GM21528 (cell line): Measurements from ENCODE around the gene HES2.
"Not testable (repeated sequence)": the region's sequence is repeated elsewhere in the genome, so short reads cannot be mapped to it uniquely, and the experiment has no call there.

Experiments used
- ATAC-seq: cut with Tn5 transposase; IDR thresholded peaks from one replicate; pipeline ENCODE4 v1.9.1; 2021; ENCODE audit warnings: mild to moderate bottlenecking, moderate library complexity; ENCODE audit not compliant: unreplicated experiment, low FRiP score

HES2 gene

DNA sequence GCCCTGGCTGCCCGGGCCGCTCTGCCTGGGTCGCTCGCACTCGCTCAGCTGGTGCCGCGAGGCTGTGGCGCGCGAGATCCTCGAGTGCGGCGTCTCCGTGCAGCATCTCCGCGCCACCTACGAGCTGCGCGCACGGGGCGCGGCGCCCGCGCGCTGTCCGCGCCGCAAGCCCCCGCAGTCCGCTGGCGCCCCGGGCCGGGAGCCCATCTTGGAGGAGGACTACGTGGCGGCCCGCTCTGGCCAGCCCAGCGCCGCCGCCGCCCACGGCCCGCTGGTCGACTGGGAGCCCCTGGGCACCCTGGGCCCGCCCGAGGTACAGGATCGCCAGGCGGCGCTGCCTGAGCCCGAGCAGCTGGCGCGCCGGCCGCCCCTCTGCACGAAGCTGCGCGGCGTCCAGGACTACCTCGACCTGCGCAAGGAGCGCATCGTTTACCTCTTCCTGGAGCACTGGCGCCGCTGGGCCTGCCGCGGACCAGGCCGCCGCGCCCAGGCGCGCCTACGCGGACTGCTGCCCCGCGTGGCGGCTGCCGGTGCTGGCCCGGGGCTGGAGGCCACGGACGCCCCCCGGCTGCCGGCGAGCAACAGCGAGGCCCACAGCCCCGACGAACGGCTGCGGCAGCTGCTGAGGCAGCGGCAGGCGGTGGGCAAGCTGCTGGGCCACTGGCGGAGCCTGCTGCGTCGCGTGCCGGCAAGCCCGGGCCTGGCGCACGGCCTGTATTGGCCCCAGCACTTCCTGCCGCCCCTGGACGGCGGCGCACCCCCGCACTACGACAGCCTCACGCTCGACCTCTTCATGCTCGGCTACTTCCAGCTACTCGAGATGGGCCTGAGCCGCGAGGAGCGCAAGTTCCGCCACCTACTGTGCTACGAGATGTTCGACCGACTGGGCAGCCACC is 35.4 kb upstream of the HES2 start:
- ATAC-seq: no peak

DNA sequence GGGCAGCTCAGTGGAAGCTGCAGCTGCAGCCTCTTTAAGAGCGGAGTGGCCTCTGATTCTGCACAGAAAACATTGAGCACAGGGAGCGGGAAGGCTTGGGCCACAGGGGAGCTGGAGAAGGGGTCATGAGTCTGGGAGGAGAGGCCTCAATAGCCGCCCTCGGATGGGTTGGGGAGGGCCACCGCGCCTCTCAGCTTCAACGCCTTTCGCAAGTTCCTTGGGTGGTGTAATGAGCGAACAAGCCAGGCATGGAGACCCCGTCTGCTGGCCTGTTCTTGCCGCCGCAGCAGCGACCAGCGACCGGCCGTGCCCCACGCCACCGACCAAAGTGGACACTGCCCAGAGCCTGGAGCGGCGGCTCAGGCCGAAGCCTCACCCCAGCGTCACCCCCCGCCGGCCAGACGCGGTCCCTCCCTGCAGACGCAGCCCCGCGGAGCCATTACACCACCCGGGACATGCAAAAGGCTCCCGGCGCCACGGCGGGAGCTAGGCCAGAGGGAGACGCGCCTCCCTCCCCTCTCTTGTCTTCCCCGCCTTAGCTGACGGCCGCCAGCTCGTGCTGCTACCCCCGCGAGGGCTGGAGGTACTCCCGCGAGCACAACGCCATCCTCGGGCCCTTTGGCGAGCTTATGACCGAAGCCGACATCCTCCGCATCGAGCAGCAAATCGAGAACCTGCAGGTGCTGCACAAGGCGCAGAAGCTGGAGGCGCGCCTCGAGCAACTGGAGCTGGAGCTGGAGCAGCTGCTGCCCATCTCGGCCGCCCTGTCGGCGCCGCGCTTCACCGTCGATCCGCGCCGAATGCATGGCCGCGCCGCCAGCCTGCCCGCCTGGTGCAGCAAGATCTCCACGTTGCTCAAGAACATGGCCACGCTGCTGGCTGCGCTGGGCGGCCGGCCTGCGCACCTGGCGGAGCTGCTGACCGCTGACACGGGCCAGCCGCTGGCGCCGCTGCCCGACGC is 34.5 kb upstream of the HES2 start:
- ATAC-seq: not testable (repeated sequence)

DNA sequence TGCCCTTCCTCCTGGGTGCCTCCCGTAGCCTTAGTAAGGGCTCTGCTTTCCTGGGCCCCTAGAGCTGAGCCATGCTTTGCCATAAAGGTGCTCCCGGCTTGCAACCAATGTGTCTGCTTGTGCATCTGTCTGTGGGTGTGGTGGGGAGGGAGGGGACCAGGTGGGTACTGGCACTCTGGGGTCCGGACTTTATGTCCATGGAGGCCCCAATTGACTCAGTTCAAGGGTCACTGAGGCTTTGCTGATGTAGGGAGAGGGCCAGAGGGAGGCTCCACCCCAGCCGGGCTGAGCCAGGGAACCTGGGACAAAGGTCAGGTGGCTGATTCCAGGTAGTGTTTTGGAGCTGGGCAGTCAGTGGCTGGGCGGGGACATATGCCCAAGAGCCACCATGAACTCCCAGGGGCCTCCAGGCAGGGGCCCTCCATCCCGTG is 31.2 kb upstream of the HES2 start:
- ATAC-seq: no peak

DNA sequence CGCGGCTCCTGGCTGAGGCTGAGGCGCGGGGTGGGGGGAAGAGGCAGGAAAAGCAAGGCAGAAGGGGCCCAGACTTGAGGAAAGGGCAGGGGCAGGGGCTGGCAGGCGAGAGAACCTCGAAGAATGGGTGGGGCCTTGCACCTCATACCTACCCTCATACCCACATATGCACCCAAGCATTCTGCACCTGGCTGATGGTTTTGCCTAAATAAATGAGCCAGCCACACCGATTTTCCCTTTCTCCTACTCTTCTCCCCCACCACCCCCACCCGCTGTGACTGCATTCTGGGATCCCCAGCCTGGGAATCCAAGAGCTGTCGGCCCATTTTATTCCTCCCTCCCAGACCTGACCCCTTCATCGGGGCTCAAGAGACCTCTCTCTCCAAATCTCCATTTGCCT is 30.8 kb upstream of the HES2 start:
- not testable (repeated sequence) for ATAC-seq

DNA sequence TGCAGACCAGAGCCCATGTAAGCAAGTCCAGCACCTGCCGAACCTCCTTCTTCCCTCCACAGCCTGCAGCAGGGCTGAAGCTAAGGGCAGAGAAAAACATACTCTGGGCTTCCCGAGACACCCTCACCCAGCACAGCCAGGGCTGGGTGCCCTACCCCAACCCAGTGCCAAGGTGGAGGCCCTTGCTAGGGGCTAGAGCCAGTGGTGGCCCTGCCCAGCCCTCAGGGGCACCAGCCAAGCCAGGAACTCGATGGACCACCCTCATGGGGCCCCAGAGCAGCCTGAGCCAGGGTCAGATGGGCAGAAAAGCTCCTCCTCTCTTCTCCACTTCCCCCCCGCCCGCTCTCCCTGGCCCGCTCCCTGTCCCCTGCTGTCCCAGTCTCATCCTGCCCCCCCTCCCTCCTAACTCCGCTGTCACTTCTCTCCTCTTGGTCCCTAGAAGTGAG is 30.3 kb upstream of the HES2 start:
- ATAC-seq: no peak

DNA sequence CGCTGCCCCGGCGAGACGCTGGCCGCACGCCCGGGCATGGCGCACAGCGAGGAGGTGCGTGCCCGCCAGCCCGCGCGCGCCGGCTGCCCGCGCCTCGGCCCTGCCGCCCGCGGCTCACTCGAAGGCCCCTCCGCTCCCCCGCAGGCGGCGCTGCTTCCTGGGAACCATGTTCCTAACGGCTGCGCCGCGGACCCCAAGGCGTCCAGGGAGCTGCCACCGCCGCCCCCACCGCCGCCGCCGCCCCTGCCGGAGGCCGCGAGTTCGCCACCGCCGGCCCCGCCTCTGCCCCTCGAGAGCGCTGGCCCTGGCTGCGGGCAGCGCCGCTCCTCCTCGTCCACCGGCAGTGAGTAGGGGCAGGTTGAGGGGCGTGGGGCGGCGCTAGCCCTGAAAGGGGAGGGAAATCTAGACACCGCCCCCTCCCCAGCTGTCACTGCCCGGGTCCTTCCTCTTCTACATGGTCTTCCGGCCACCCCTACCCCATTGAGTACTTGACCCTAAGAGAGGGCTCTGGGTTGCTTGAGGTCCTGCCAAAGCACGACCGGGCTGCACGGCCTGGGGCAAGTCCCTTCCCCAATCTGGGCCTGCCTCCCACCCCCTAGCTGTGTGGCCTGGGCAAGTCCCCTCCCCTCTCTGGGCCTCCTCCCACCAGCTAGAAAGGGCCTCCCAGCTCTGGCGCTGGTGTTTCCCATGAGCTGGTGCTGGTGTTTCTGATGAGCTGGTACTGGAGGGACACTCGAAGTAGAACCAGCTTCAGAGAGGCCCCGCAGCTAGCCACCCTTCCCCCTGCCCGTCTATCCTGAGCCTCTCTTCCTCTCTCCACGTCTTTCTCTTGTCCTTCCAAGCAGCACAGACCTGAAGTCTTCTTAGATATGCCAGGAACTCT is 29.3 kb upstream of the HES2 start:
- ATAC-seq: no peak

DNA sequence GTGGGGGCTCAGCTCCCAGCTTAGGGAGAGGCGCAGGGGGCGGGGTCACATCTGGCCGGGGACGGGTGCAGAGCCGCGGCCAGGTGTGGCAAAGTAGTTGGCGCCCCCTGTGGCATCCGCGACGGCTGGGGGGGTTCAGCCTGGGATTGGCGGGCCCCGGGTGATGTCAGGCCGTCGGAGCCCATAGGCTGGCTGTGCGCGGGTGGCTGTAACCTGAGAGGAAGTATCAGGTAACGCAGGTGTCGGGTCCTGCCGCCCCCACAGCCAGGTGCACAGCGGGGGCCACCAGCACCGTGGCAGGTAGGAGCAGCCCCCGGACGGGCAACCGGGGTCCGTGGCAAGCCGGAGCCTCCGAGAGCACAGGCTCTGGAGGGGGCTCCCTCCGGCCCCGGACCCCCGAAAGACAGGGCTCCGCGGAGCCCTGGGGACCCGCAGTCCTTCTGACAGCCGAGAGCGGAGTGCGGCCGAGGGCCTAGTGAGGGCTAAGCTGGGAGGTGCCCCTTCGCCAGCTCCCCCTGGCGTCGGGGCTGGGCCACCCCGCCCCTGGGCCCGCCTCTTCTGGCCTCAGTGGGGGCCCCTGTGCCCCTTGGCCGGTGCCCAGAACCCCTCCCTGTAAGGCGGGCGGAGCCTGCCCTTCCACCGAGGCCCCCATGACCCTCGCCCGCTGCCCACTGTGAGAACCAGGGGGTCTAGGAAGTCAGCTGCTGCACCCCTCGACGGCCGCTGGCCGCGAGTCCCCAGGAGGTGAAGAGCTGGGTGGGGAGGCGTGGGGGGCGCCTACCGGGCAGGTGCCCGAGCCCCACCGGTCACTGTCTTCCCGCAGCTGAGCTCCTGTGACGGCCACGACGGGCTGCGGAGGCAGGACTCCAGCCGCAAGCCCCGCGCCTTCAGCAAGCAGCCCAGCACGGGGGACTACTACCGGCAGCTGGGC is 28.4 kb upstream of the HES2 start:
- no peak for ATAC-seq

DNA sequence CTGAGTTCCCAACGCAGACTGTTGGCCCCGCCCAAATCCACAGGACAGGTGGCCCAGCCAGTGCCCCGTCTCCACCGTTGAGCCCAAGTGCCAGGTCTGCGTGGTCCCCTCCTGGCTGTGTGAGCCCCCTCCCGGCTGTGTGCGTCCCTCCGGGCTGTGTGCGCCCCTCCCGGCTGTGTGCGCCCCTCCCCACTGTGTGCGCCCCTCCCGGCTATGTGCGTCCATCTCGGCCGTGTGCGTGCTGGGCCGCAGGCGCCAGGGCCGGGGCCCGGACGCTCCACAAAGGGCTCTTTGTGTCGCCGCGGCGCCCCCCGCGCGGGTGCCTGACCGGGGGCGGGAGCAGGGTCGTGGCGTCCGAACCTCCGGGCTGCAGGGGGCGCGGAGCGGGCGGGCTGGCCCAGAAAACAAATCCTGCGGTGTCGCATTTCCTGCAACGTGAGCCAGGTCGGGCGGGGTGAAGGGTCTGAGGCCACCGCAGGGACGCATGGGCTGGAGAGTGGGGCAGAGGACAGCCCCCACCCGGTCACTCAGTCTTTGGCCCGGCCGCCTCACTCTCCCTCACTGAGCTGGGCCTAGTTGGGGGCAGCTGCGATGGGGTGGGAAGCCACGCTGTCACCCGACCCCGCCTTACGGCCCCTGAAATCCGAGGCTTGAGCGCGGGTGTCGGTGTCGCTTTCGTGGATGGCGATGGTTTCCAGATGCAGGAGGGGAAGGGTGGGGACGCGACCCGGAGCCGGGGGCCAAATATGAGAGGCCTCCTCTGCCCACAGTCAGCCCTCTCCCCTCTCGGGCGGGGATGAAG is 27.5 kb upstream of the HES2 start:
- ATAC-seq: no peak

DNA sequence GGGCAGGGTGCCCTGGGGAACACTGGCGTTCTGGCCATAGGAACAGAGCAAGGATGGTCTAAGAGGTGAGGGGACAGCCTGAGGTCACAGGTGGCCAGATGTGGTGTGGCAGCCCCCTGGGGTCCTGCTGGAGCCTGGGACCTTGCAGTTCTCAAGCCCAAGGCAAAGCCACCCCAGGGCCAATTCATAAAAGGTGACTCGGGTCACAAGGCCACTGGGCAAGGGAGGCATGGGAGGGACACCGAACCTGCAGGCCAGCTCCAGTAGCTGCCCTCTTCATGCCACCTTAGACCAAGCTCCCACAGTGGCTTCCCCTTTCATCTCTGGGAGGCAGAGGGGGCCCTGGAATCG is 26.9 kb upstream of the HES2 start:
- ATAC-seq: no peak

DNA sequence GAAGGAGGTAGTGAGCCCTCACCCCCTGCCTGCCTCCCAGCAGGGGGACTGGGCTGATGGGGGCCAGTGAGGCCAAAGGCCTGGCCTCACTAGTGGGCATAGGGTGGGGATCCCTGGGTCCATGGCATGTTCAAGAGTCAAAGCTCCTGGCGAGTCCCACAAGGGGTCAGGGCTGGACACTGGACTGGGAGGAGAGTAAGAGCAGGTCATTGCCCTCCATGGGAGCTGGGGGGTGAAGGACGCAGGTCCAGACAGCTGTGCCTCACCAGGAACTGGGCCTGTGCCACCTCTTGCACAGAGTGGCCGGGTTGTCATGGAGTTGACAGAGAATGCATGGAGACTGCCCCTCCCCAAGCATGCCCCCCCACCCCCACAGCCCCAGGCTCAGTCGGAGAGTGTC is 26.2 kb upstream of the HES2 start:
- ATAC-seq: not testable (repeated sequence)

DNA sequence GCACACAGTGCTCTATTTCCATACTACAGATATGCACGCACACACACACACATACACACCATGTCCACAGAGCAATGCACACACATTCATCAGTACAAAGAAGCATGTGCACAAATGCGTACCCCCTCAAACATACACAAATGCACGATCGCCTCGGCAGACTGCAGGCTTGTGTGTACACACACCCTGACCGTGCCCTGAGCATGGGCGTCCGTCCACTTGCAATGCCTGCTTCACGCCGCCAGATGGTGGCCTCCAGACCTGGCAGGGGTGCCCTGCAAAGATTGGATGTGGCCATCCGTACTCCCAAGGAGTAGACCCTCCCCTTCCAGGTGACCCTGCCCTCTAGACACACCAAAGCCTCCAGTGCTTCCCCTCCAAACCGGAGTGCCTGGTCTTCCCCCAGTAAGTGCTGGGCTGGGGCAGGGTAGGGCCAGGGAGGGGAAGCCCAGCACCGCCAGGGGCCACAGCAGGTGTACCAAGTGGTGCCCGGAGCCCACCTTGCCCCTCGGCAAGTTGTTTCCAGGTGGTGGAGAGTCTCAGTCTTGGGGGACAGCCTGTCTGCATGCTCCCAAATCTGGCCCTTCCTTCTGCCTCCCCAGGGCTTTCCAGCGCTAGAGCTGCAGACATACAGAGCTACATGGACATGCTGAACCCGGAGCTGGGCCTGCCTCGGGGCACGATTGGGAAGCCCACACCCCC is 25.5 kb upstream of the HES2 start:
- no peak for ATAC-seq

DNA sequence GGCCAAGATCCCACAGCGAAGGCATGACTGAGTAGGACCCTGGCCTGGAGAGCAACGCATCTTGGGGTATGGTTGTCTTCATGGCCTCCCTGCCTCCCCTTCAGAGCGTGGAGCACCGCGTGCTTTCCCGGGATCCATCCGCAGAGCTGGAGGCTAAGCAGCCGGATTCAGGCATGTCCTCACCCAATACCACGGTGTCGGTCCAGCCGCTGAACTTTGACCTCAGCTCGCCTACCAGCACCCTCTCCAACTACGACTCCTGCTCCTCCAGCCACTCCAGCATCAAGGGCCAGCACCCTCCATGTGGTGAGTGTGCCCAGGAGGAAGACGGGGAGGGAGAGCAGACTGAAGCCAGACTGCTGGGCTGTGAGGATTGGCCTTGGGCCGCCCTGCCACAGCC is 24.7 kb upstream of the HES2 start:
- no peak for ATAC-seq

DNA sequence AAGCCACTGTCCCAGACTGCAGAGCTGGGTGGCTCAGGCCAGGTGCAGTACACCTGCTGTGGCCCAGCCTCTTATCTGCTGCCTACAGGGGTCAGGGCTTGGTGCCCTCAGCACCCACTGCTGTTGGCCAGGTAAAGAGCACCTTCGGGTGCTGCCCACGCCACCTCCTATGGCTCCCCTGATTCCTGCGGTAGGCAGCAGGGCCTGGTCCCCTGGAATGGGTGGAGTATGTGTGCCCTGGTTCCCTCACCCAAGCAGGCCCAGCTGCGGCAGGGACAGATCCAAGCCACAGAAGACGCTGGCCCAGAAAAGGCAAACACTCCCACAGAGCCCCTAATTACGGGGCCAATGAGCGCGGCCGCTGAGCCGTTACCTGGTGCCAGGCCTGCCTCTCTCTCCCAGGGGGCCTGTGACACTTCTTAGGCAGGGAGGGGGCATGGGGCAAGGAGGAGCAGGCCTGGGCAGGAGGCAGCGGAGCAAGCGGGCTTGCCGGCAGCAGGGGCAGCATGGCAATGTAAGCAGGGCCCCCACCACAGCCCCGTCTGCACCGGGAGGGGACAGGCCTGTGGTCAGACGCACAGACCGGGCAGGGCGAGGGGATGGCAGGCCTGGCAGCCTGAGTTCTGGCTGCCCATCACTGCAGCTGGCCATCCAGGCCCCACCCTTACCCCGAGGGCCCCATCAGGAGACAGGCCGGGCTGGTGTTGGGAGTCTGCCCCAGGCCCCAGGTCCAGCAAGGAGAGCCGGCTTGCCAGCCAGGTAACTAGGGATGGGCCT is 23.8 kb upstream of the HES2 start:
- no peak for ATAC-seq

DNA sequence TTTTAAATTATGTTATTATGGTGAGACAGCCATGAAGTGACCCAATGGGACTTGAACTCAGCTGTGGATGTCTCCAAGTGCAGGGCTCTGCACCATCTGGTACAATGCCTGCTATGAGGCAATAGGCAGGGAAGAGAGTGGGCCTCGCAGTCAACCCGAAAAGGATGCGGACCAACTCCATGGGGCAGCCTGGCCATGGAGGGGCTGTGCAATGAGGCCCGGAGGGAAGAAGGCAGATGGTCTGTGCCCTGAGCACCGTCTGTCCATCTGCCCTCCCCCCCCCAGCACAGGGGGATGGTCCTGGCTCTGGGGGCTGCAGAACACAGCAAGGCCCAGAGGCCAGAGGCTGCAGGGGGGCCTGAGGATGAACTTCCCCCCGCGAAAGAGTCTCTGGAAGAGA is 21.9 kb upstream of the HES2 start:
- ATAC-seq: no peak

DNA sequence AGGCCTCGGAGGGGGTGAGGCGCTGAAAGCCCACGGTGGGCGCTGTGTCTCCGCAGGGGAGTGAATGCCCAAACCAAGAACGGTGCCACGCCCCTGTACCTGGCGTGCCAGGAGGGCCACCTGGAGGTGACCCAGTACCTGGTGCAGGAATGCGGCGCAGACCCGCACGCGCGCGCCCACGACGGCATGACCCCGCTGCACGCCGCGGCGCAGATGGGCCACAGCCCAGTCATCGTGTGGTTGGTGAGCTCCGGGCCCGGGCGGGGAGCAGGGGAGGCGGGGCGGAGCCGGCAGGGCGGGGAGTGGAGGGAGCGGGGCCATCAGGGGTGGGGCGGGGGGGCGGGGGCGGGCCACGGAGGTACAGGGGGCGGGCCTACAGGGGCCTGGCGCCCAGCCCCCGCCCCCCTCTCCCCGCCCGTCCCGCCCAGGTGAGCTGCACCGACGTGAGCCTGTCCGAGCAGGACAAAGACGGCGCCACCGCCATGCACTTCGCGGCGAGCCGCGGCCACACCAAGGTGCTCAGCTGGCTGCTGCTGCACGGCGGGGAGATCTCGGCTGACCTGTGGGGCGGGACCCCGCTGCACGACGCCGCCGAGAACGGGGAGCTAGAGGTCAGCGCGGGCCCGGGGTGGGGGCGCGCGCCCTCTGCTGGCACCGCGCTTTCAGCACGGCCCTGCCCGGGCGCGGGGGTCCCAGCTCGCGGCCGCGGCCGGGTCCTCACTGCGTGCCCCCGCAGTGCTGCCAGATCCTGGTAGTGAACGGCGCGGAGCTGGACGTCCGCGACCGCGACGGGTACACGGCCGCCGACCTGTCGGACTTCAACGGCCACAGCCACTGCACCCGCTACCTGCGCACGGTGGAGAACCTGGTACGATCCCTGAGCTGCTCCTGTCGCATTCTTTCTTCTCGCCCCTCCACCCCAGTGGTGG is 20.7 kb upstream of the HES2 start:
- no peak for ATAC-seq

DNA sequence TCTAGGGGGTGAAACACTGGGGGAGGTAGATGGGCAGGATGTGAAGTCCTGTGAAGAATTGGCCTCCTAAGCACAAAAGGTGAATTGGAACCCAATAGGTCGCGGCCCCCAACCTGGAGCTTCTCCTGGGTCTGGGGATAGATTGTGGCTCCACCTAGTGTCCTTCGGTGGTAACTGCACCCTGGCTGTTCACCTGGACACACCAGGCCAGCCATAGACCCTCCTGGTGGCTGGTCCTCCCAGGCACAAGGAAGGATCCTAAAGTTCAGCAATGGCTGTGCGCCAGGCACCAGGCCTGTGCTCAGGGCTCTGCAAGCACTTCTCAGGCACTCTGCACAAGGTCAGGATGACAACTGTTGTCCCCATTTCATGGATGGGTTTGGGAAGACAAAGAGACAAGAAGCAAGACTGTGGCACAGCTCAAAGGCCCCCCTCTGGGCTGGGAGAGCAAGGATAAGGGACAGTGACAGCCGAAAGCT is 18.4 kb upstream of the HES2 start:
- ATAC-seq: peak; percentile 51
